SH-SY5Y (cell line): Measurements from ENCODE around the gene NID2.

ENCODE experiments used
- GATA2 ChIP-seq: IDR thresholded peaks from 2 replicates; pipeline ENCODE4 v1.6.1; 2011; ENCODE audit warnings: mild to moderate bottlenecking, low read depth, low read length
- GATA3 ChIP-seq: IDR thresholded peaks from 2 replicates; pipeline ENCODE4 v1.6.1; 2011; ENCODE audit warnings: low read depth, mild to moderate bottlenecking, low read length, moderate library complexity

DNA sequence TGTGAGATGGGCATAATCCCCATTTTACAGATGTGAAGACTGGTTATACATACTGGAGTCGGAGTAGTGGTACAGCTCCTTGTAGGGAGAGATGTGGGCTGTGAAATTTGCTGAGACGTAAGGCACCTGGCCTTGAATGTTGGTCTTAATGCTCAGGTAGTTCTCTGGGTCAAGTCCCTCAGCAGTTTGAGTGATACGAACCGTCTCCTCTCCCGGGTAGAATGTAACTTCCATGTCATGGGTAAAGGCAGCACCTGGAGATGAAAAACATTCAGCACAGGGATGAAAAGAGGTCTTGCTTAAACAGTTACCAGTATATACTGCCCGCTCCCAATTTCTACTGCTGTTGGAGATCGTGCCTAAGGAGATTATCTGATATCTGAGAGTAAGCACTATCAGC is 28.3 kb downstream of the NID2 start:
- TF ChIP-seq GATA3 (no peak), GATA2 (no peak)
